GM23338 (cell line): ENCODE results near the gene FFAR2. TPM values are rescaled to one million over a fixed set of nuclear protein-coding genes. Genes with fewer than 3 reads are reported as not detected.

Experiments
- ATAC-seq: fragments of 200-7000 bp; cut with Tn5 transposase; 3 replicates; pipeline ENCODE4 v1.9.1; 2020
- DNase-seq: peaks from one replicate; pipeline ENCODE4 v3.0.0-alpha.2; 2015; ENCODE audit warnings: low spot score
- H2AFZ ChIP-seq: fragments of 200-600 bp; sonication (generic); 2 replicates; pipeline ENCODE4 v1.8.0; 2016; ENCODE audit warnings: antibody characterized with exemption, mild to moderate bottlenecking, moderate library complexity
- H3F3A ChIP-seq: fragments of 200-600 bp; sonication (generic); replicated peaks from 2 replicates; pipeline ENCODE4 v1.8.0; 2017; ENCODE audit warnings: antibody characterized with exemption, mixed run types, low read depth
- H3K27ac ChIP-seq: fragments of 200-600 bp; sonication (generic); 2 replicates; pipeline ENCODE4 v1.6.1; 2016; ENCODE audit warnings: low read depth
- H3K27me3 ChIP-seq: fragments of 200-600 bp; sonication (generic); 2 replicates; pipeline ENCODE4 v1.8.0; 2016; ENCODE audit warnings: mild to moderate bottlenecking, mixed run types, moderate library complexity; ENCODE audit not compliant: insufficient read depth
- H3K36me3 ChIP-seq: fragments of 200-600 bp; sonication (generic); 2 replicates; pipeline ENCODE4 v1.8.0; 2016; ENCODE audit warnings: mild to moderate bottlenecking; ENCODE audit not compliant: insufficient read depth
- H3K4me1 ChIP-seq: fragments of 200-600 bp; sonication (generic); 2 replicates; pipeline ENCODE4 v1.8.0; 2016; ENCODE audit warnings: mild to moderate bottlenecking, moderate library complexity; ENCODE audit not compliant: insufficient read depth
- H3K4me2 ChIP-seq: fragments of 200-600 bp; sonication (generic); 2 replicates; pipeline ENCODE4 v1.7.1; 2017; ENCODE audit warnings: mixed run types
- H3K4me3 ChIP-seq: fragments of 200-600 bp; sonication (generic); 2 replicates; pipeline ENCODE4 v1.6.1; 2016; ENCODE audit warnings: mixed run types
- H3K79me2 ChIP-seq: fragments of 200-600 bp; sonication (generic); replicated peaks from 2 replicates; pipeline ENCODE4 v1.8.0; 2017; ENCODE audit warnings: mild to moderate bottlenecking; ENCODE audit not compliant: insufficient read depth
- H3K9me2 ChIP-seq: fragments of 200-600 bp; sonication (generic); 2 replicates; pipeline ENCODE4 v1.8.0; 2017; ENCODE audit not compliant: insufficient read depth
- H4K20me1 ChIP-seq: fragments of 200-600 bp; sonication (generic); replicated peaks from 2 replicates; pipeline ENCODE4 v1.8.0; 2017; ENCODE audit warnings: mild to moderate bottlenecking; ENCODE audit not compliant: insufficient read depth
- H3K27ac Mint-ChIP-seq: 2 replicates; pipeline ENCODE4 v1.8.0; 2020; ENCODE audit warnings: inconsistent platforms, mild to moderate bottlenecking, moderate library complexity, mixed read lengths
- H3K27me3 Mint-ChIP-seq: 3 replicates; pipeline ENCODE4 v1.8.0; 2022; ENCODE audit warnings: low read depth, mild to moderate bottlenecking, moderate library complexity, mixed read lengths, inconsistent platforms; ENCODE audit not compliant: insufficient read depth, poor library complexity
- H3K36me3 Mint-ChIP-seq: 3 replicates; pipeline ENCODE4 v1.8.0; 2021; ENCODE audit warnings: low read depth, mild to moderate bottlenecking, inconsistent platforms, moderate library complexity, mixed read lengths
- H3K4me1 Mint-ChIP-seq: 3 replicates; pipeline ENCODE4 v1.8.0; 2020; ENCODE audit warnings: mild to moderate bottlenecking, inconsistent platforms, mixed read lengths
- H3K4me3 Mint-ChIP-seq: 3 replicates; pipeline ENCODE4 v1.8.0; 2021; ENCODE audit warnings: moderate library complexity, mild to moderate bottlenecking, inconsistent platforms, mixed read lengths
- H3K9me3 Mint-ChIP-seq: 3 replicates; pipeline ENCODE4 v1.8.0; 2020; ENCODE audit warnings: moderate library complexity, mild to moderate bottlenecking, inconsistent platforms, mixed read lengths
- CREB1 ChIP-seq: fragments of 250-450 bp; sonication (Bioruptor Pico); IDR thresholded peaks from 2 replicates; pipeline ENCODE4 v1.5.0; 2020; ENCODE audit warnings: low read depth, mild to moderate bottlenecking, moderate library complexity
- ETS1 ChIP-seq: IDR thresholded peaks from 2 replicates; pipeline ENCODE4 v1.6.1; 2016; ENCODE audit warnings: antibody characterized with exemption
- EZH2 ChIP-seq: fragments of 200-600 bp; sonication (generic); IDR thresholded peaks from one replicate; pipeline ENCODE4 v1.8.0; 2017; ENCODE audit warnings: antibody characterized with exemption, mild to moderate bottlenecking, low read depth; ENCODE audit not compliant: unreplicated experiment
- REST ChIP-seq: IDR thresholded peaks from one replicate; pipeline ENCODE4 v1.6.1; 2018; ENCODE audit warnings: antibody characterized with exemption; ENCODE audit not compliant: unreplicated experiment
- STAT1 ChIP-seq: IDR thresholded peaks from one replicate; pipeline ENCODE4 v1.6.1; 2016; ENCODE audit warnings: antibody characterized with exemption; ENCODE audit not compliant: unreplicated experiment
- ZNF114 ChIP-seq: fragments of 250-450 bp; sonication (Bioruptor Pico); IDR thresholded peaks from 2 replicates; pipeline ENCODE4 v1.5.0; 2020; ENCODE audit warnings: mild to moderate bottlenecking, moderate library complexity
- ZNF462 ChIP-seq: fragments of 250-450 bp; sonication (Bioruptor Pico); IDR thresholded peaks from 2 replicates; pipeline ENCODE4 v1.5.0; 2020; ENCODE audit warnings: mild to moderate bottlenecking, moderate library complexity
- polyA plus RNA-seq: library from polyadenylated mRNA; unstranded; fragments of >200 nt; fragmentation: Nextera tagmentation; extraction: Ambion mirVana; gene quantifications from 2 replicates; pipeline ENCODE4 v1.2.1, GENCODE V29; 2016
- total RNA-seq: library from RNA; depleted of rRNA; stranded (reverse); fragments of >200 nt; shearing (Covaris generic); gene quantifications from 2 replicates; pipeline ENCODE4 v1.2.3, GENCODE V29; 2014

FFAR2 gene
- total and polyA plus RNA-seq, 2 experiments from 2014 or later: not detected

GRCh38 chr19:35459414-35460082 is 11.5 kb downstream of the FFAR2 start:
- Histone ChIP-seq H3K79me2 (no peaks in the 10 kb centered on the region), H2AFZ (no peak overlapping the region), H3K4me2 (no peak overlapping the region), H3K27me3 (no peaks in the 10 kb centered on the region), H3K36me3 (no peaks in the 10 kb centered on the region), H4K20me1 (no peaks in the 10 kb centered on the region), H3F3A (no peaks in the 10 kb centered on the region), H3K9me2 (no peaks in the 10 kb centered on the region), H3K4me1 (no peaks in the 10 kb centered on the region), H3K4me3 (no peak overlapping the region), H3K27ac (no peak overlapping the region)
- Mint-ChIP-seq H3K4me3 (no peak overlapping the region), H3K27me3 (peaks cover 7% of the 10 kb centered on the region), H3K4me1 (peaks cover 3% of the 10 kb centered on the region), H3K27ac (no peak overlapping the region), H3K36me3 (no peaks in the 10 kb centered on the region), H3K9me3 (no peaks in the 10 kb centered on the region)
- TF ChIP-seq ETS1 (no peak), ZNF114 (CRISPR knock-in tag) (no peak), STAT1 (no peak), REST (no peak), CREB1 (CRISPR knock-in tag) (no peak), ZNF462 (CRISPR knock-in tag) (no peak), EZH2 (no peak)
- DNase-seq: no peak
- no peak for ATAC-seq
